K562 (cell line): ENCODE measurements around the gene LRP1. TPM values are rescaled to one million over a fixed set of nuclear protein-coding genes. Genes with fewer than 3 reads are reported as not detected.
A peak's percentile ranks its signal among the peaks of the same experiment; 100 is the strongest.

Source experiments
- ATF4 ChIP-seq: fragments of 450-650 bp; formaldehyde crosslinking; IDR thresholded peaks from 2 replicates; pipeline ENCODE4 v1.4.0; 2022; ENCODE audit warnings: mild to moderate bottlenecking, moderate library complexity
- CEBPG ChIP-seq, 3 experiments: fragments of 200-800 bp in 1 of 3; sonication (Bioruptor generic) in 1 of 3; sonication (generic) in 1 of 3; formaldehyde crosslinking in 1 of 3; IDR thresholded peaks in 2 of 3; conservative IDR thresholded peaks in 1 of 3; 2 replicates each; pipeline versions ENCODE4 v1.6.1 to v1.8.0; 2016 to 2022; ENCODE audit warnings: missing compliant biosample characterization in 2 of 3, missing genetic modification characterization in 2 of 3, mild to moderate bottlenecking in 1 of 3, missing genetic modification reagents in 1 of 3
- ELK1 ChIP-seq: sonication (generic); formaldehyde crosslinking; IDR thresholded peaks from 2 replicates; pipeline ENCODE4 v1.8.1; 2022; ENCODE audit warnings: missing genetic modification reagents
- GABPB2 ChIP-seq: fragments of 250-450 bp; sonication (Bioruptor Pico); conservative IDR thresholded peaks from 2 replicates; pipeline ENCODE4 v1.5.1; 2021; ENCODE audit warnings: mild to moderate bottlenecking
- HBP1 ChIP-seq: fragments of 450-650 bp; formaldehyde crosslinking; IDR thresholded peaks from 2 replicates; pipeline ENCODE4 v1.4.0; 2022; ENCODE audit warnings: missing genetic modification characterization
- JUND ChIP-seq, 2 experiments: IDR thresholded peaks; 2 replicates in 1 of 2; 3 replicates in 1 of 2; pipeline ENCODE4 v1.6.1; 2011; ENCODE audit warnings: borderline replicate concordance in 2 of 2, low read depth in 2 of 2, low read length in 2 of 2, improper control_type of control experiment in 1 of 2, missing biosample characterization in 1 of 2, missing genetic modification characterization in 1 of 2, missing genetic modification reagents in 1 of 2
- NEUROD1 ChIP-seq: fragments of 150-350 bp; IDR thresholded peaks from 2 replicates; pipeline ENCODE4 v1.6.1; 2014; ENCODE audit warnings: borderline replicate concordance, low read length, low read depth; ENCODE audit not compliant: partially characterized antibody
- POLR2G ChIP-seq: fragments of 200-400 bp; formaldehyde crosslinking; IDR thresholded peaks from 2 replicates; pipeline ENCODE4 v1.6.1; 2017; ENCODE audit warnings: low read depth, mild to moderate bottlenecking, antibody characterized with exemption, low read length, moderate library complexity
- TCF7 ChIP-seq: sonication (generic); IDR thresholded peaks from 2 replicates; pipeline ENCODE4 v1.6.1; 2016; ENCODE audit warnings: antibody characterized with exemption, borderline replicate concordance
- THRAP3 ChIP-seq: fragments of 450-650 bp; IDR thresholded peaks from 2 replicates; pipeline ENCODE4 v1.6.1; 2016; ENCODE audit warnings: mild to moderate bottlenecking, inconsistent platforms, borderline replicate concordance
- ZBTB2 ChIP-seq: fragments of 450-650 bp; IDR thresholded peaks from 2 replicates; pipeline ENCODE4 v1.6.1; 2016; ENCODE audit warnings: antibody characterized with exemption
- ZBTB8A ChIP-seq: fragments of 450-650 bp; IDR thresholded peaks from 2 replicates; pipeline ENCODE4 v1.6.1; 2018; ENCODE audit warnings: mild to moderate bottlenecking, moderate library complexity; ENCODE audit not compliant: partially characterized antibody
- ZMIZ1 ChIP-seq, 2 experiments: fragments of 150-350 bp in 1 of 2; IDR thresholded peaks; 2 replicates each; pipeline ENCODE4 v1.6.1; 2012 to 2016; ENCODE audit warnings: low read depth in 2 of 2, low read length in 2 of 2, mild to moderate bottlenecking in 1 of 2, moderate library complexity in 1 of 2
- ZNF431 ChIP-seq: sonication (generic); formaldehyde crosslinking; IDR thresholded peaks from 2 replicates; pipeline ENCODE4 v1.8.0; 2022; ENCODE audit warnings: mild to moderate bottlenecking, missing genetic modification reagents
- ZNF695 ChIP-seq: fragments of 450-650 bp; formaldehyde crosslinking; IDR thresholded peaks from 2 replicates; pipeline ENCODE4 v1.4.0; 2020; ENCODE audit warnings: mild to moderate bottlenecking, moderate library complexity
- polyA plus RNA-seq, 8 experiments: library from polyadenylated mRNA; depleted of rRNA in 4 of 8; stranded (reverse) in 5 of 8; unstranded in 3 of 8; fragments of >200 nt; fragmentation: Nextera tagmentation in 2 of 8; fragmentation: Illumina TruSeq in 1 of 8; extraction: Ambion mirVana in 2 of 8; extraction: Trizol in 1 of 8; gene quantifications; 2 replicates each; pipeline versions ENCODE4 v1.2.1 to v1.2.3, GENCODE V29; 2011 to 2014; ENCODE audit warnings: inconsistent platforms in 1 of 8, missing spikeins in 1 of 8
- total RNA-seq, 7 experiments: library from RNA; depleted of rRNA in 6 of 7; stranded (reverse); fragments of >200 nt in 6 of 7; fragmentation: Illumina TruSeq in 2 of 7; extraction: Trizol in 2 of 7; gene quantifications; 2 replicates each; pipeline versions ENCODE4 v1.2.1 to v1.2.3, GENCODE V29; 2011 to 2021; ENCODE audit warnings: low replicate concordance in 1 of 7

Gene LRP1
- total and polyA plus RNA-seq, 9 of the 15 experiments (the other 6 are each of a cell fraction or from before 2014, with no cell fraction given): 0.04 to 0.64 (median 0.19) TPM; not detected in 2

GRCh38 chr12:57243521-57244311, 115.4 kb downstream of the LRP1 start (continued):
- TF ChIP-seq HBP1 (CRISPR knock-in tag): no peak
- TF ChIP-seq TCF7: no peak
- TF ChIP-seq NEUROD1: peak; percentile 12
- TF ChIP-seq ZBTB8A: no peak
- TF ChIP-seq ZBTB2: no peak
- no peak for TF ChIP-seq THRAP3
- no peak for TF ChIP-seq ZMIZ1 (IDR thresholded peaks at IDR 0.05; ENCODE audit: low read depth in 2 of 2, low read length in 2 of 2)
- peak; percentile 64 for TF ChIP-seq POLR2G
- no peak for TF ChIP-seq ZNF431 (CRISPR knock-in tag)
- TF ChIP-seq CEBPG (CRISPR knock-in tag; IDR thresholded peaks at IDR 0.05): no peak
- no peak for TF ChIP-seq CEBPG (tag; conservative IDR thresholded peaks at IDR 0.05 in 1 of 2, IDR thresholded peaks at IDR 0.05 in 1 of 2)
- 0 out of 2 replicates have a peak, but pooled peaks have one; percentile 24 for TF ChIP-seq JUND (IDR thresholded peaks at IDR 0.05; ENCODE audit: borderline replicate concordance, low read depth, low read length)
- peak; percentile 29; the same call in 1 of the 3 replicates for TF ChIP-seq JUND (tag; IDR thresholded peaks at IDR 0.05; ENCODE audit: borderline replicate concordance, low read depth, low read length)
- TF ChIP-seq ATF4 (CRISPR knock-in tag): no peak
- TF ChIP-seq GABPB2 (CRISPR knock-in tag): no peak
- TF ChIP-seq ZNF695 (CRISPR knock-in tag): no peak
- no peak for TF ChIP-seq ELK1 (CRISPR knock-in tag)
